T-cell (primary cell): Measurements from ENCODE around the gene BNC2. TPM values are rescaled to one million over a fixed set of nuclear protein-coding genes. Genes with fewer than 3 reads are reported as not detected.

ENCODE experiments used
- ATAC-seq, 4 experiments: fragments of 200-7000 bp in 3 of 4; fragments of 150-1000 bp in 1 of 4; cut with Tn5 transposase; replicated peaks in 1 of 4; 1 replicate in 3 of 4; 2 replicates in 1 of 4; pipeline ENCODE4 v1.10.0; 2021; ENCODE audit warnings: moderate library complexity in 3 of 4, mild to moderate bottlenecking in 2 of 4, moderate number of reproducible peaks in 1 of 4
- CTCF ChIA-PET, 2 donors: fragments of 300-600 bp; sonication (Branson Sonifier 250); formaldehyde crosslinking; loops; one replicate each; lab custom pipeline; 2022; ENCODE audit warnings: antibody characterized with exemption in 2 of 2; lab: Charles Lee
- POLR2A ChIA-PET, 2 donors: fragments of 300-600 bp; sonication (Branson Sonifier 250); formaldehyde crosslinking; loops; one replicate each; lab custom pipeline; 2022; ENCODE audit warnings: antibody characterized with exemption in 2 of 2; lab: Charles Lee
- DNase-seq, 35 experiments: peaks; one replicate each; pipeline versions ENCODE4 v3.0.0 to v3.0.0-alpha.2; 2013 to 2023
- H3K27ac ChIP-seq: one replicate; pipeline ENCODE4 v1.5.1; 2013; ENCODE audit warnings: low read length
- H3K27me3 ChIP-seq, 2 experiments: replicated peaks in 1 of 2; 1 replicate in 1 of 2; 2 replicates in 1 of 2; pipeline versions ENCODE4 v1.6.1 to v1.7.0; 2013; ENCODE audit warnings: low read length in 1 of 2, mixed read lengths in 1 of 2; ENCODE audit not compliant: control insufficient read depth in 2 of 2, insufficient read depth in 2 of 2; ENCODE audit errors: extremely low read depth in 1 of 2
- H3K36me3 ChIP-seq, 2 donors: 1 replicate in 1 of 2; 2 replicates in 1 of 2; pipeline versions ENCODE4 v1.6.1 to v1.7.0; 2013; ENCODE audit warnings: low read length in 1 of 2; ENCODE audit not compliant: control insufficient read depth in 2 of 2, insufficient read depth in 1 of 2; ENCODE audit errors: extremely low read depth in 1 of 2
- H3K4me1 ChIP-seq, 2 experiments: 1 replicate in 1 of 2; 2 replicates in 1 of 2; pipeline versions ENCODE4 v1.6.1 to v1.7.0; 2013; ENCODE audit warnings: low read length in 2 of 2, mixed read lengths in 1 of 2; ENCODE audit not compliant: insufficient read depth in 2 of 2, control insufficient read depth in 1 of 2; ENCODE audit errors: extremely low read depth in 1 of 2
- H3K4me3 ChIP-seq, 2 donors: 1 replicate in 1 of 2; 2 replicates in 1 of 2; pipeline versions ENCODE4 v1.5.1 to v1.7.0; 2013; ENCODE audit warnings: mild to moderate bottlenecking in 2 of 2, low read length in 1 of 2, moderate library complexity in 1 of 2; ENCODE audit not compliant: control insufficient read depth in 1 of 2; ENCODE audit errors: extremely low read depth in 1 of 2
- H3K9me3 ChIP-seq: 2 replicates; pipeline ENCODE4 v1.7.0; 2013
- H3K27ac Mint-ChIP-seq, 2 donors: one replicate each; pipeline ENCODE4 v1.8.0; 2020 to 2021; ENCODE audit warnings: mild to moderate bottlenecking in 2 of 2, mixed read lengths in 2 of 2
- H3K27me3 Mint-ChIP-seq, 2 donors: one replicate each; pipeline ENCODE4 v1.8.0; 2021 to 2022; ENCODE audit warnings: mixed read lengths in 2 of 2
- H3K36me3 Mint-ChIP-seq: one replicate; pipeline ENCODE4 v1.8.0; 2021; ENCODE audit warnings: mixed read lengths
- H3K4me1 Mint-ChIP-seq, 3 donors: one replicate each; pipeline ENCODE4 v1.8.0; 2020 to 2022; ENCODE audit warnings: mixed read lengths in 3 of 3, mild to moderate bottlenecking in 1 of 3
- H3K4me3 Mint-ChIP-seq, 3 donors: one replicate each; pipeline ENCODE4 v1.8.0; 2020 to 2022; ENCODE audit warnings: mild to moderate bottlenecking in 3 of 3, mixed read lengths in 3 of 3, moderate library complexity in 3 of 3
- H3K9me3 Mint-ChIP-seq, 3 donors: one replicate each; pipeline ENCODE4 v1.8.0; 2020 to 2022; ENCODE audit warnings: mixed read lengths in 3 of 3
- WGBS: methylation state at CpG from one replicate; pipeline ENCODE4 v1.1.5; 2013; ENCODE audit warnings: missing lambda C conversion rate; ENCODE audit not compliant: insufficient coverage; 5-methylcytosine and 5-hydroxymethylcytosine counted together
- total RNA-seq, 35 experiments: library from RNA in 6 of 35; stranded (reverse) in 6 of 35; fragments of 120-200 nt in 1 of 35; gene quantifications; one replicate each; pipeline versions ENCODE4 v1.2.1 to v1.2.4 and lab custom pipeline; 2013 to 2026

Gene BNC2
- total RNA-seq, 5 donors from 2014 or later (not counting 1 experiment from before 2014, with no cell fraction given): 0.03 to 2.1 (median 0.57) TPM

DNA sequence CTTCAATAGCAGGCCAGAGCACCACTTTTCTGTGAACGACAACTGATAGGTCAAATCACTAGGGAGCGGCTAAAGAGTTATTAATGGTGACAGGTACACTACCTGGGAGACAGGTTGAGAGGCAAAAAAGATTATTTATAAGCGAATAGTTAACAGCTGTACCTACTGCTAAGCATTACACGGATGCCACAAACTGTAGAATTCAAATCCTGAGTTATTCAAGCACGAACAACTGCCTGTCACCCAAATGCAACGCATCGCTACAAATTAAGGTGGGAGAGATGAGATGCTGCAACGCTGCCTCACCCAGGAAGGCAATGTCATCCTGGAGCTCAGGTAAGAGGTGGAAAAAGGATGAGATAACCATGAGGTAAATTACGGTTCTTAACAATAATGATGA, 342.9 kb downstream of the BNC2 start:
- CTCF ChIA-PET: no interaction called here
- ATAC-seq (no peak), DNase-seq (no peak)
- Mint-ChIP-seq H3K27ac (no peak overlapping the region), H3K4me1 (no peaks in the 10 kb centered on the region), H3K27me3 (no peaks in the 10 kb centered on the region), H3K9me3 (peaks cover 0 to 9% (median 7%) of the 10 kb centered on the region in 3 donors), H3K4me3 (no peak overlapping the region), H3K36me3 (no peaks in the 10 kb centered on the region)
- H3K36me3 ChIP-seq: no peaks in the 10 kb centered on the region
- no peak overlapping the region for H3K27ac ChIP-seq
- H3K27me3 ChIP-seq: no peaks in the 10 kb centered on the region
- 90% methylated on average over 7 of the region's 9 CpGs for WGBS
- no peak overlapping the region for H3K4me3 ChIP-seq
- POLR2A ChIA-PET: no interaction called here
- H3K4me1 ChIP-seq: no peaks in the 10 kb centered on the region
- H3K9me3 ChIP-seq: no peaks in the 10 kb centered on the region

DNA sequence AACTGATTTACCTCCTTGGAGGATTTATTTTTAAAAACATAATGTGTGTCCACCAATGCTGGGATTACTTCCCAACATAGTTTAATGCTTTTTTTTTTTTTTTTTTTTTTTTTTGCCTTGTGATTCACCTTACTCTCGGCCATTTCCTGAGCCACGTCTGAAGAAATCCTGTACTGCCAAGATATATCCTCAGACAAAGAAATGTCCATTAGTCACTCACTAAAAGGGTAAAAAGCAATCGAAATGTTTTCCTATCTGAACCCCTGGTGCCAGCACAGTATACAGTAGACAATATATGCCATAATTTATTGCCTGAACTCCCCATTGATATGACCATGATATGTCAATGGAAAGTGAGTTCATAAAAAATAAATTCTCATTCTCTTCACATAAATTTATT, 344.1 kb downstream of the BNC2 start:
- WGBS: 86% methylated on average over 2 of the region's 3 CpGs

DNA sequence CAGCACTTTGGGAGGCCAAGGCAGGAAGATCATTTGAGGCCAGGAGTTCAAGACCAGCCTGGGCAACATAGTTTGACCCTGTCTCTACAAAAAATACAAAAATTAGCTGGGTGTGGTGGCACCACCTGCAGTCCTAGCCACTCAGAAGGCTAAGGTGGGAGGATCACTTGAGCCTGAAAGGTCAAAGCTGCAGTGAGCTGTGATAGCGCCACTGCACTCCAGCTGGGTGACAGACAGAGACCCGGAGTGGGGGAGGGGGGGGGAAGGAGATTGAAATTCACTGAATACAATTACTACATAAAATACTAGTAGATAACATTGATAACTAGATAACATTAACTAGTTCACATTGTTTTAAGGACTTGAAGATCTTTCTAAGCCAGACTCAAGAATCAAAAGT, 345.6 kb downstream of the BNC2 start:
- CTCF ChIA-PET: no interaction called here
- H3K9me3 ChIP-seq: no peaks in the 10 kb centered on the region
- H3K4me3 Mint-ChIP-seq: no peak overlapping the region
- H3K27ac ChIP-seq: no peak overlapping the region
- no peak for DNase-seq
- no peaks in the 10 kb centered on the region for H3K4me1 Mint-ChIP-seq
- H3K27ac Mint-ChIP-seq: no peak overlapping the region
- no peaks in the 10 kb centered on the region for H3K36me3 Mint-ChIP-seq
- peaks cover 7 to 11% (median 9%) of the 10 kb centered on the region in 3 donors for H3K9me3 Mint-ChIP-seq
- no peak overlapping the region for H3K4me3 ChIP-seq
- H3K27me3 ChIP-seq: no peaks in the 10 kb centered on the region
- POLR2A ChIA-PET: interaction anchor here in 1 of 2 donors (0.7 kb wide), 1 partner anchor 13 kb away, joined by 3 read pairs; no protein-coding TSS in a partner anchor
- no peak for ATAC-seq
- H3K4me1 ChIP-seq: no peaks in the 10 kb centered on the region
- H3K36me3 ChIP-seq: no peaks in the 10 kb centered on the region
- no CpG with 5 or more reads among the region's 2 CpGs for WGBS
- peaks cover 0 to 16% of the 10 kb centered on the region in 2 donors for H3K27me3 Mint-ChIP-seq

More for the DNA sequence above, 344.1 kb downstream of the BNC2 start:
- Mint-ChIP-seq H3K36me3 (no peaks in the 10 kb centered on the region), H3K27ac (no peak overlapping the region), H3K4me1 (no peaks in the 10 kb centered on the region), H3K9me3 (peaks cover 7 to 9% (median 7%) of the 10 kb centered on the region in 3 donors), H3K4me3 (no peak overlapping the region), H3K27me3 (peaks cover 0 to 10% of the 10 kb centered on the region in 2 donors)
- no peaks in the 10 kb centered on the region for H3K36me3 ChIP-seq
- no peaks in the 10 kb centered on the region for H3K27me3 ChIP-seq
- ATAC-seq: no peak
- POLR2A ChIA-PET: no interaction called here
- DNase-seq: no peak
- H3K27ac ChIP-seq: no peak overlapping the region
- H3K4me1 ChIP-seq: no peaks in the 10 kb centered on the region
- H3K9me3 ChIP-seq: no peaks in the 10 kb centered on the region
- no peak overlapping the region for H3K4me3 ChIP-seq
- CTCF ChIA-PET: no interaction called here

DNA sequence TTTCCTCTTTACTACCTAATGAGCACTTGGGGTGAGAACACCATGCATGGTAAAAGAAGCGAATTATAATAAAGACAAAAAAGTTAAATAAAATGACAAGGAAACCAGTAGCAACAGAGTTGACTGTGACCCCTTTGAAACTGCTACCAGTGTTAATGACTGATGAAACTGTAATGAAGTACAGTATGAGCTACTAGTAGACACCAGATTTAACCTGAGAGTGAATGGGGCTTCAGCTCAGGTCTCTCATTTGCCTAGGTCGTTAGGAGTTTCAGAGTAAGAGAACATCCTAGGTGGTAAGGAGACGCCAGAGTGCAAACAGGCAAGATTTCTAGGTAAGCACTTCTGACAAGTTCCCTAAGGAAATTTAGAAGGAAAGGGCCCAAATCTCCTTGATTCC, 346.4 kb downstream of the BNC2 start:
- WGBS: 76% methylated on average over 2 of the region's 3 CpGs
- Mint-ChIP-seq H3K27ac (no peak overlapping the region), H3K27me3 (peaks cover 0 to 16% of the 10 kb centered on the region in 2 donors), H3K9me3 (peaks cover 9 to 11% (median 10%) of the 10 kb centered on the region in 3 donors), H3K36me3 (no peaks in the 10 kb centered on the region), H3K4me1 (no peaks in the 10 kb centered on the region), H3K4me3 (no peak overlapping the region)
- Histone ChIP-seq H3K27me3 (no peaks in the 10 kb centered on the region), H3K4me3 (no peak overlapping the region), H3K27ac (no peak overlapping the region), H3K4me1 (no peaks in the 10 kb centered on the region), H3K36me3 (no peaks in the 10 kb centered on the region), H3K9me3 (no peaks in the 10 kb centered on the region)
- ATAC-seq (no peak), DNase-seq (no peak)
- ChIA-PET POLR2A (interaction anchor here in 1 of 2 donors (0.7 kb wide), 1 partner anchor 12 kb away, joined by 3 read pairs; no protein-coding TSS in a partner anchor), CTCF (no interaction called here)

DNA sequence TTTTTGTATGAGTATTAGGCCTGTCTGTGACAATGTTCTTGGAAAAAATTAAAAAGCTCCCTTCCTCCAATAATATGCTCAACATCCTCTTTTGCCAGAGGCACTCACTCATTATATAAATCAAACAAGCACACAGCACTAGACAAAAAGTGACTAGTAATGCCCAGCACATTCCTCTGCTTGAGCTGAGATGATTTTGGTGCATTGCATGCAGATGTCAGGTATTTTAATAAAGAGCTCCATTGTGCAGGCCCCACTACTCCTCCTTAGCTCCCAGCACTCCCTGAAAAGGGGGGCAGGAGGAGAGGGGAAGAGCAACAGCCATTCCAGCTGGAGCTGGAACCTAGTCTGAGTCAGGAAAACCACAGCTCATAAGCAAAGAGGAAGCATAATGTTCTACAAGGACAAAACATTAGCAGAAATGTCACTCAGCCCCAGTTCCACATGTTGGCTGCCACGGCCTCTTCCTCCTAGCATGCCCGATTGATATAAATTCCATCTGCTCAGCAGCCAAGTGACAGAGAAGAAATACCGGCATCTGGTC, 348.5 kb downstream of the BNC2 start:
- H3K27me3 Mint-ChIP-seq: peaks cover 0 to 16% of the 10 kb centered on the region in 2 donors
- DNase-seq (no peak), ATAC-seq (no peak)
- Histone ChIP-seq H3K36me3 (no peaks in the 10 kb centered on the region), H3K27me3 (no peaks in the 10 kb centered on the region), H3K27ac (no peak overlapping the region), H3K9me3 (no peaks in the 10 kb centered on the region), H3K4me3 (no peak overlapping the region), H3K4me1 (no peaks in the 10 kb centered on the region)
- no peaks in the 10 kb centered on the region for H3K4me1 Mint-ChIP-seq
- WGBS: 20% methylated on average over 1 of the region's 3 CpGs
- ChIA-PET POLR2A (no interaction called here), CTCF (no interaction called here)
- H3K27ac Mint-ChIP-seq: no peak overlapping the region
- peaks cover 9 to 11% (median 10%) of the 10 kb centered on the region in 3 donors for H3K9me3 Mint-ChIP-seq
- no peak overlapping the region for H3K4me3 Mint-ChIP-seq
- no peaks in the 10 kb centered on the region for H3K36me3 Mint-ChIP-seq

DNA sequence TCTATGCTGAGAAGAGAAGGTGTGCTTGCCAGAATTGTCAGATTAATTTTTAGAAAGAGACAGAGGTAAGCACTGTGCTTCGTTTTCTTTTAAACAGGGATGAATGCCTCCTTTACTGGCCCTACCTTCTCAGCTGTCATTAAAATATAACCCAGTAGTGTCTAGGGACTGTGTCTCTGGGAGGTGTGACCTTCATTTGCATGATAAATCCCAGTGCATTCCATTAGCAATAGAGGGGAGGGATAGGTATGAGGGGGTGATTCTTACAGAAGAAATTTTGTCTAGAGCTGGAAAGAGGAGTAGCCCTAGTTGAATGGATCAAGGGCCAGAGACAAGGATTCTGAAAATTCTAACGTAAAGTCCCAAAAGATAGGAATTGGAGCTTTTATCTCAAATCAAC, 351.5 kb downstream of the BNC2 start:
- Mint-ChIP-seq H3K4me3 (no peak overlapping the region), H3K27me3 (peaks cover 0 to 16% of the 10 kb centered on the region in 2 donors), H3K4me1 (no peaks in the 10 kb centered on the region), H3K36me3 (no peaks in the 10 kb centered on the region), H3K9me3 (peaks cover 0 to 10% (median 7%) of the 10 kb centered on the region in 3 donors), H3K27ac (no peak overlapping the region)
- peaks cover 0 to 3% of the 10 kb centered on the region in 2 experiments for H3K4me1 ChIP-seq
- WGBS: no CpG with 5 or more reads among the region's 2 CpGs
- DNase-seq: no peak
- no peak overlapping the region for H3K4me3 ChIP-seq
- H3K36me3 ChIP-seq: no peaks in the 10 kb centered on the region
- no peak for ATAC-seq
- H3K27ac ChIP-seq: no peak overlapping the region
- CTCF ChIA-PET: no interaction called here
- no peaks in the 10 kb centered on the region for H3K27me3 ChIP-seq
- POLR2A ChIA-PET: interaction anchor here in 1 of 2 donors (0.6 kb wide), 1 partner anchor 98 kb away, joined by 4 read pairs; no protein-coding TSS in a partner anchor
- H3K9me3 ChIP-seq: no peaks in the 10 kb centered on the region
